Erythroblast (primary cell): ENCODE data around the gene SLC39A5.
"Not testable (repeated sequence)": the region's sequence is repeated elsewhere in the genome, so short reads cannot be mapped to it uniquely, and the experiment has no call there.

ENCODE experiments used
- GATA1 ChIP-seq: IDR thresholded peaks from 2 replicates; pipeline ENCODE4 v1.6.1; 2011; ENCODE audit warnings: low read depth, mild to moderate bottlenecking, control low read depth, low read length, moderate library complexity
- POLR2A ChIP-seq: IDR thresholded peaks from 2 replicates; pipeline ENCODE4 v1.6.1; 2011; ENCODE audit warnings: mild to moderate bottlenecking, low read length

- TF ChIP-seq POLR2A, GATA1: not testable (repeated sequence)
Observed at GRCh38 chr12:56272468-56272867, 42.6 kb downstream of the SLC39A5 start.
